Cardiac muscle cell (in vitro differentiated cells and primary cell): Measurements from ENCODE around the gene ASPHD1. TPM values are rescaled to one million over a fixed set of nuclear protein-coding genes. Genes with fewer than 3 reads are reported as not detected.

Experiments used
- DNase-seq, 2 donors: peaks; one replicate each; pipeline versions ENCODE4 v3.0.0 to v3.0.0-alpha.2; 2010 to 2017; ENCODE audit warnings: low read depth in 1 of 2, low spot score in 1 of 2
- H3K27ac ChIP-seq: fragments of 200-600 bp; sonication (generic); 2 replicates; pipeline ENCODE4 v1.5.1; 2016
- H3K27me3 ChIP-seq: fragments of 200-600 bp; sonication (generic); 2 replicates; pipeline ENCODE4 v1.6.0; 2016; ENCODE audit warnings: control low read depth
- H3K36me3 ChIP-seq: fragments of 200-600 bp; sonication (generic); 2 replicates; pipeline ENCODE4 v1.5.1; 2016; ENCODE audit warnings: control low read depth
- H3K4me1 ChIP-seq: fragments of 200-600 bp; sonication (generic); 2 replicates; pipeline ENCODE4 v1.8.1; 2017; ENCODE audit warnings: low read depth, mild to moderate bottlenecking, mixed run types
- H3K4me3 ChIP-seq: fragments of 200-600 bp; sonication (generic); 2 replicates; pipeline ENCODE4 v1.5.1; 2016; ENCODE audit warnings: mild to moderate bottlenecking
- H3K9me3 ChIP-seq: fragments of 200-600 bp; sonication (generic); 2 replicates; pipeline ENCODE4 v1.5.1; 2017; ENCODE audit warnings: low read depth, mild to moderate bottlenecking, control low read depth
- polyA plus RNA-seq: library from polyadenylated mRNA; unstranded; fragments of >200 nt; fragmentation: Nextera tagmentation; extraction: Ambion mirVana; gene quantifications from 2 replicates; pipeline ENCODE4 v1.2.1, GENCODE V29; 2016
- total RNA-seq: library from RNA; depleted of rRNA; stranded (reverse); fragments of >200 nt; gene quantifications from 2 replicates; pipeline ENCODE4 v1.2.3, GENCODE V29; 2016
- TF ChIP-seq, protein P1 (sequence below): IDR thresholded peaks from 2 replicates; pipeline ENCODE4 v1.5.1; 2012; ENCODE audit warnings: low read depth, mild to moderate bottlenecking, low read length

ASPHD1 gene
- total and polyA plus RNA-seq, 2 experiments from 2014 or later = 1.8 to 2.3 TPM

- no peaks in the 10 kb centered on the region for H3K36me3 ChIP-seq
These were observed 5.9 kb upstream of the ASPHD1 start for GRCh38 chr16:29894352-29894751.

GRCh38 chr16:29896841-29897240 lies 3.4 kb upstream of the ASPHD1 start:
- no peak for DNase-seq
- TF ChIP-seq, protein P1, sequence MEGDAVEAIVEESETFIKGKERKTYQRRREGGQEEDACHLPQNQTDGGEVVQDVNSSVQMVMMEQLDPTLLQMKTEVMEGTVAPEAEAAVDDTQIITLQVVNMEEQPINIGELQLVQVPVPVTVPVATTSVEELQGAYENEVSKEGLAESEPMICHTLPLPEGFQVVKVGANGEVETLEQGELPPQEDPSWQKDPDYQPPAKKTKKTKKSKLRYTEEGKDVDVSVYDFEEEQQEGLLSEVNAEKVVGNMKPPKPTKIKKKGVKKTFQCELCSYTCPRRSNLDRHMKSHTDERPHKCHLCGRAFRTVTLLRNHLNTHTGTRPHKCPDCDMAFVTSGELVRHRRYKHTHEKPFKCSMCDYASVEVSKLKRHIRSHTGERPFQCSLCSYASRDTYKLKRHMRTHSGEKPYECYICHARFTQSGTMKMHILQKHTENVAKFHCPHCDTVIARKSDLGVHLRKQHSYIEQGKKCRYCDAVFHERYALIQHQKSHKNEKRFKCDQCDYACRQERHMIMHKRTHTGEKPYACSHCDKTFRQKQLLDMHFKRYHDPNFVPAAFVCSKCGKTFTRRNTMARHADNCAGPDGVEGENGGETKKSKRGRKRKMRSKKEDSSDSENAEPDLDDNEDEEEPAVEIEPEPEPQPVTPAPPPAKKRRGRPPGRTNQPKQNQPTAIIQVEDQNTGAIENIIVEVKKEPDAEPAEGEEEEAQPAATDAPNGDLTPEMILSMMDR = no peak
- Histone ChIP-seq H3K27ac (no peak overlapping the region), H3K36me3 (no peaks in the 10 kb centered on the region), H3K4me3 (no peak overlapping the region), H3K9me3 (no peaks in the 10 kb centered on the region), H3K27me3 (no peaks in the 10 kb centered on the region), H3K4me1 (peaks cover 4% of the 10 kb centered on the region)

More at GRCh38 chr16:29894352-29894751, 5.9 kb upstream of the ASPHD1 start:
- Histone ChIP-seq H3K27ac (no peak overlapping the region), H3K9me3 (no peaks in the 10 kb centered on the region), H3K4me1 (peaks cover 4% of the 10 kb centered on the region), H3K27me3 (no peaks in the 10 kb centered on the region), H3K4me3 (no peak overlapping the region)
- TF ChIP-seq, protein P1 = no peak
- no peak for DNase-seq

- peaks cover 4% of the 10 kb centered on the region for H3K4me1 ChIP-seq
- no peak for DNase-seq
- no peaks in the 10 kb centered on the region for H3K36me3 ChIP-seq
- TF ChIP-seq, protein P1 = no peak
- no peak overlapping the region for H3K27ac ChIP-seq
- H3K4me3 ChIP-seq = no peak overlapping the region
- no peaks in the 10 kb centered on the region for H3K9me3 ChIP-seq
- H3K27me3 ChIP-seq = no peaks in the 10 kb centered on the region
These were observed 3.0 kb upstream of the ASPHD1 start for GRCh38 chr16:29897333-29897732.

GRCh38 chr16:29898135-29898803 lies 2.0 kb upstream of the ASPHD1 start:
- Histone ChIP-seq H3K4me3 (peak overlapping the region; percentile 36), H3K27ac (no peak overlapping the region), H3K4me1 (peaks cover 4% of the 10 kb centered on the region), H3K36me3 (no peaks in the 10 kb centered on the region), H3K27me3 (no peaks in the 10 kb centered on the region), H3K9me3 (no peaks in the 10 kb centered on the region)
- DNase-seq = peak in 1 of 2 donors; percentile 60
- TF ChIP-seq, protein P1 = no peak

DNA sequence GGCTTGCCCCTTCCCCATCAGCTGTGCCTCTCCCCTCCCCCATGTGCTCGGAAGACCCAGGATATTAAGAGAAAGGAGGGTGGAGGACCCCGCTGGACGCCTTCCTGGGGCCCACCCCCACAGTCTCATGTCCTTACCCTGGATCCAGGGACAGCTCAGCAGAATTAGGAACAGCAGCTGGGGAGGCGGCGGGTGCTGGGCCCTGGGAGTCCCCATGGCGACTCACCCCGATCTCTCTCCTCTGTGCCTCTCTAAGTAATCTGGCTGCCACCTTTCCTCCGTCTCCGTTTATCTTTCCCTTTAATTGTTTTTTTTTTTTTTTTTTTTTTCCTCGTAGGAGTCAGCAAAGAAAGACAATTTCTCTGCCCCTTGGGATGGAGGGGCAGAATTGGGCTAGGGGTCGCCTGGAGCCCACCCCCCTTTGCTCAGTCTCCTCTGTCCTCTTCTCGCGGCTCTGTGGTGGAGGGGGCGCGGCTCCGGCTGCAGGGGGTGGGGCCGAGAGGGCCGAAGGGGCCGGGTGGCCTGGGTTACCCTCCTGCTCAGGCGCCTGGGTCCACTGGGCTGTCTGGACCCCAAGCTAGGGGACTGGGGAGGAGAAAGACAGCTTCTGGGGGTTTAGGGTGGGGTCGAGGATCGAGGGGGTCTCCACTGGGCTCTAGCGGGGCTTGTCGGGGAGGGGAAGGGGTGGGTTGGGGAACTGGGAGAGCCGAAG lies 1.3 kb upstream of the ASPHD1 start:
- Histone ChIP-seq H3K4me3 (peak overlapping the region; percentile 36), H3K9me3 (no peaks in the 10 kb centered on the region), H3K36me3 (no peaks in the 10 kb centered on the region), H3K27ac (no peak overlapping the region), H3K27me3 (no peaks in the 10 kb centered on the region), H3K4me1 (peaks cover 4% of the 10 kb centered on the region)
- DNase-seq = no peak
- TF ChIP-seq, protein P1 = no peak
